Transverse colon (tissue), 4 donors: ENCODE data around the gene TIGAR. TPM values are rescaled to one million over a fixed set of nuclear protein-coding genes. Genes with fewer than 3 reads are reported as not detected.

Experiments
- DNase-seq: peaks from one replicate; pipeline ENCODE4 v3.0.0-alpha.2; 2019
- H3K27ac ChIP-seq, 4 donors: fragments of 200-600 bp; sonication (generic); 2 replicates each; pipeline ENCODE4 v1.5.1; 2016 to 2018; ENCODE audit warnings: inconsistent platforms in 4 of 4
- H3K27me3 ChIP-seq: fragments of 200-600 bp; sonication (generic); 2 replicates; pipeline ENCODE4 v1.5.1; 2017; ENCODE audit warnings: inconsistent platforms
- H3K36me3 ChIP-seq, 4 donors: fragments of 200-600 bp; sonication (generic); 2 replicates each; pipeline ENCODE4 v1.5.1; 2017 to 2019; ENCODE audit warnings: inconsistent platforms in 4 of 4
- H3K4me1 ChIP-seq, 4 donors: fragments of 200-600 bp; sonication (generic); 2 replicates each; pipeline ENCODE4 v1.5.1; 2017 to 2020; ENCODE audit warnings: inconsistent platforms in 4 of 4
- H3K4me3 ChIP-seq, 4 donors: fragments of 200-600 bp; sonication (generic); 1 replicate in 1 of 4; 2 replicates in 3 of 4; pipeline versions ENCODE4 v1.5.1 to v1.6.1; 2017 to 2019; ENCODE audit warnings: inconsistent platforms in 4 of 4
- H3K9me3 ChIP-seq, 2 donors: fragments of 200-600 bp; sonication (generic); 2 replicates each; pipeline ENCODE4 v1.5.1; 2017 to 2019; ENCODE audit warnings: inconsistent platforms in 2 of 2
- CTCF ChIP-seq, 5 experiments: fragments of 200-600 bp in 3 of 5; fragments of 450-650 bp in 2 of 5; sonication (generic) in 3 of 5; IDR thresholded peaks; 1 replicate in 2 of 5; 2 replicates in 3 of 5; pipeline ENCODE4 v1.5.1; 2016 to 2017; ENCODE audit warnings: antibody characterized with exemption in 5 of 5, inconsistent platforms in 3 of 5, mild to moderate bottlenecking in 2 of 5, moderate library complexity in 1 of 5
- EP300 ChIP-seq: sonication (generic); formaldehyde crosslinking; IDR thresholded peaks from one replicate; pipeline ENCODE4 v1.6.1; 2017; ENCODE audit warnings: antibody characterized with exemption, low read depth
- POLR2A ChIP-seq: fragments of 450-650 bp; IDR thresholded peaks from one replicate; pipeline ENCODE4 v1.6.1; 2016; ENCODE audit warnings: antibody characterized with exemption, mild to moderate bottlenecking, moderate library complexity
- POLR2AphosphoS5 ChIP-seq, 3 donors: sonication (generic); formaldehyde crosslinking; IDR thresholded peaks; one replicate each; pipeline ENCODE4 v1.6.1; 2016; ENCODE audit warnings: antibody characterized with exemption in 3 of 3
- WGBS, 2 donors: methylation state at CpG; one replicate each; pipeline ENCODE4 v1.1.5; 2018; ENCODE audit warnings: low coverage in 1 of 2; 5-methylcytosine and 5-hydroxymethylcytosine counted together
- in situ Hi-C, 4 donors: fragments of 200-750 bp; cut with MboI; loops; one replicate each; pipeline versions ENCODE4 v1.15.0 to v1.15.1; 2017; ENCODE audit warnings: low sequenced_read_pairs in 3 of 4, low pct_ligation_motif_present in 1 of 4, low pct_unique_long_range_greater_than_20kb in 1 of 4
- intact Hi-C: fragments of 100-400 bp; cut with DNase I; formaldehyde crosslinking; loops from one replicate; pipeline ENCODE4 v1.15.1; 2023; ENCODE audit warnings: low total_unique reads
- total RNA-seq, 4 donors: library from RNA; depleted of rRNA; stranded (reverse); fragments of >200 nt; gene quantifications; one replicate each; pipeline ENCODE4 v1.1.0, GENCODE V29; 2016

TIGAR gene
- total RNA-seq, 4 donors from 2014 or later: 2.6 to 26.6 (median 4.4) TPM

- H3K9me3 ChIP-seq: no peaks in the 10 kb centered on the region
- TF ChIP-seq CTCF (IDR thresholded peaks at IDR 0.05) (no peak), POLR2AphosphoS5 (IDR thresholded peaks at IDR 0.05) (no peak), POLR2A (no peak), EP300 (no peak)
- H3K4me1 ChIP-seq: no peaks in the 10 kb centered on the region
- H3K27ac ChIP-seq: no peak overlapping the region
- intact Hi-C loops (no loop called here), in situ Hi-C loops (no loop called here)
- H3K36me3 ChIP-seq: no peaks in the 10 kb centered on the region
- 63 to 67% methylated on average over 2 to 6 of the region's 6 CpGs for WGBS, 2 donors
- peaks cover 8% of the 10 kb centered on the region for H3K27me3 ChIP-seq
- no peak for DNase-seq
- no peak overlapping the region for H3K4me3 ChIP-seq
Observed at GRCh38 chr12:4375449-4375848, 54.4 kb downstream of the TIGAR start.

GRCh38 chr12:4378772-4379171 lies 57.8 kb downstream of the TIGAR start:
- in situ Hi-C loops: no loop called here
- H3K4me1 ChIP-seq: no peaks in the 10 kb centered on the region
- no peak overlapping the region for H3K27ac ChIP-seq
- WGBS, 2 donors: 33 to 50% methylated on average over 1 of the region's 1 CpG
- peaks cover 4% of the 10 kb centered on the region for H3K27me3 ChIP-seq
- TF ChIP-seq POLR2A: no peak
- TF ChIP-seq POLR2AphosphoS5 (IDR thresholded peaks at IDR 0.05): no peak
- no peak for TF ChIP-seq CTCF (IDR thresholded peaks at IDR 0.05)
- TF ChIP-seq EP300: no peak
- intact Hi-C loops: no loop called here
- DNase-seq: no peak
- H3K9me3 ChIP-seq: no peaks in the 10 kb centered on the region
- H3K36me3 ChIP-seq: no peaks in the 10 kb centered on the region
- no peak overlapping the region for H3K4me3 ChIP-seq

DNA sequence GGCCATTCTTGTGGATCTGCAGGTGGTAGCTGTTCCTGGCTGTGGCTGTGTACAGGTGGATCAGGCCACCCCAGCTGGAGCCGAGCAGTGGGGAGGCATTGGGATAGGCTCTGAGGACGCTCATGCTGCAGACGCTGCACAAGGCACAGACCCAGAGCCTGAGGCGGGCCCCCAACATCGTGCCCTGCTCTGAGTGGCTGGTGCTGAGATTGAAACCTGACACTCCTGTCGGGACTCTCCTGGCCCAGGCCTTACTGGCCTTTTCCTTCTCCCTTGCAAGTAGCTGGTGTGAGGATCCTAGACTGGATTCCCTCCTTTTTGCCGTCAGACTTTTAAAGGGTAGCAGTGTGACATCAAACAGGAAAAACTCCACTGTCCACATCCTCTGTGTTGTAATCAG lies 58.4 kb downstream of the TIGAR start, which contains the start of gene FGF23:
FGF23 (minus strand) TSS at position 308 of the 400 bp plus-strand sequence; CDS start at position 178, 130 bp downstream.
- in situ Hi-C loops (no loop called here), intact Hi-C loops (no loop called here)
- Histone ChIP-seq H3K4me1 (no peaks in the 10 kb centered on the region), H3K27ac (no peak within 1 kb of the TSS), H3K27me3 (no peaks in the 10 kb centered on the region), H3K36me3 (no peaks in the 10 kb centered on the region), H3K4me3 (no peak within 1 kb of the TSS), H3K9me3 (no peaks in the 10 kb centered on the region)
- DNase-seq: no peak
- TF ChIP-seq CTCF (IDR thresholded peaks at IDR 0.05): no peak
- no peak for TF ChIP-seq POLR2A
- no peak for TF ChIP-seq EP300
- no peak for TF ChIP-seq POLR2AphosphoS5 (IDR thresholded peaks at IDR 0.05)
- 18 to 40% methylated on average over 1 to 6 of the region's 7 CpGs for WGBS, 2 donors

DNA sequence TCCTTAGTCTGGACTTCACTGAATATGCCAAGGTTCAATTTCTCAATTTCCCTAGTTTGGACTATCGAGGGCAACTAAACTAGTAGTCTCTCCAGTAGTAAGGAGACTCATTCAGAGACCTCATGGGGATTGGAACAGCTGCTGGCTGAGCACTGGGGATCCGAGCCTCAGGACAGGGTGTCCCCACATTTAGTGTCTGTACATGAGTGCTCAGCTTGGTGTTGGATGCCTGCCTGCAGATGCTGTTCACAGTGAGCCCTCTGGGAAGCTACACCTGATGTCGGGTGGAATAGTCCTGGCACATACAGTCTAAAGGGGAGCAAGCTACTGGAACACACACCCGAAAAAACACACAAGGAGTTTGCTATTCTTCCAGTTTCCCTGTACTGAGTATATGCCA lies 59.3 kb downstream of the TIGAR start:
- intact Hi-C loops: no loop called here
- 83% methylated on average over 4 of the region's 4 CpGs; no CpG with 5 or more reads in 1 of the 2 donors for WGBS, 2 donors
- Histone ChIP-seq H3K4me3 (no peak overlapping the region), H3K4me1 (no peaks in the 10 kb centered on the region), H3K27me3 (no peaks in the 10 kb centered on the region), H3K9me3 (no peaks in the 10 kb centered on the region), H3K27ac (no peak overlapping the region), H3K36me3 (no peaks in the 10 kb centered on the region)
- in situ Hi-C loops: no loop called here
- no peak for TF ChIP-seq POLR2A
- no peak for TF ChIP-seq EP300
- no peak for TF ChIP-seq CTCF (IDR thresholded peaks at IDR 0.05)
- no peak for TF ChIP-seq POLR2AphosphoS5 (IDR thresholded peaks at IDR 0.05)
- no peak for DNase-seq
